ENCODE results near the gene APOC1.
"Not testable (repeated sequence)": the region's sequence is repeated elsewhere in the genome, so short reads cannot be mapped to it uniquely, and the experiment has no call there.

APOC1 gene

DNA sequence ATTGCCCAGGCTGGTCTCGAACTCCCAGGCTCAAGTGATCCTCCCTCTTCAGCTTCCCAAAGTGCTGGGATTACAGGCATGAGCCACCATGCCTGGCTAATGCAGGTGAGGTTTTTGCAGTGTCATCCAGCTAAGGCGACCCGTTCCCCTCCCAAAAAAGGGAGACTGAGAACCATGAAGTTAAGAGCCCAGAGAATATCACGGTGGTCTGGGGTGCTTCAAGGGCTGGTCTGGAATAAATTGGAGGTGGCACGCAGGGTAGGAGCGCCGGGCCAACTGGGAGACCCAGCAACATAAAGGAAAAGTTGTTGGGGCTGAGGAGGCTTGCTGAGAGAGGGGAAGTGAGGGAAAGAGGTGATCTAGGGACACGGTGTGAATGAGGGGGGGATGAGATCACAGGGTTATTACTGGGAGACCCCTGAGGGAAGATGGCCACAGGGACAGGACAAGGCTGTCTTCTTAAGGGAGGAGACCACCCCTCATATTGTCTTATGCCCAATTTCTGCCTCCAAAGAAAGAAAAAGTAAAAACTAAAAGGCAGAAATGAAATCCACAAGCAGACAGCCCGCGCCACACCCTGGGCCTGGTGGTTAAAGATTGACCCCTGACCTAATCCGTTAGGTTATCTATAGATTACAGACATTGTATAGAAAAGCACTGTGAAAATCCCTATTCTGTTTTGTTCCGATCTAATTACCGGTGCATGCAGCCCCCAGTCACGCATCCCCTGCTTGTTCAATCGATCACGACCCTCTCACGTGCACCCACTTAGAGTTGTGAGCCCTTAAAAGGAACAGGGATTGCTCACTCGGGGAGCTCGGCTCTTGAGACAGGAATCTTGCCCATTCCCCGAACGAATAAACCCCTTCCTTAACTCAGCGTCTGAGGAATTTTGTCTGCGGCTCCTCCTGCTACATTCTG, 636 bp upstream of the APOC1 start:
- Mint-ChIP-seq H3K4me1 (ENCODE audit: low read depth) (peaks cover 17% of the 10 kb centered on the region), H3K27me3 (ENCODE audit: low read depth) (peaks cover 17% of the 10 kb centered on the region), H3K4me3 (peak overlapping the region; percentile 97), H3K27ac (peak overlapping the region; percentile 90)
- not testable (repeated sequence) for DNase-seq (ENCODE audit: low spot score); H3K36me3 Mint-ChIP-seq (ENCODE audit: low read depth); H3K9me3 Mint-ChIP-seq

DNA sequence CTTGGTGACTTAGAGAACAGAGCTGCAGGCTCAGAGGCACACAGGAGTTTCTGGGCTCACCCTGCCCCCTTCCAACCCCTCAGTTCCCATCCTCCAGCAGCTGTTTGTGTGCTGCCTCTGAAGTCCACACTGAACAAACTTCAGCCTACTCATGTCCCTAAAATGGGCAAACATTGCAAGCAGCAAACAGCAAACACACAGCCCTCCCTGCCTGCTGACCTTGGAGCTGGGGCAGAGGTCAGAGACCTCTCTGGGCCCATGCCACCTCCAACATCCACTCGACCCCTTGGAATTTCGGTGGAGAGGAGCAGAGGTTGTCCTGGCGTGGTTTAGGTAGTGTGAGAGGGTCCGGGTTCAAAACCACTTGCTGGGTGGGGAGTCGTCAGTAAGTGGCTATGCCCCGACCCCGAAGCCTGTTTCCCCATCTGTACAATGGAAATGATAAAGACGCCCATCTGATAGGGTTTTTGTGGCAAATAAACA, 9.9 kb downstream of the APOC1 start:
- peaks cover 14% of the 10 kb centered on the region for H3K27me3 Mint-ChIP-seq (ENCODE audit: low read depth)
- H3K27ac Mint-ChIP-seq = no peak overlapping the region
- H3K4me3 Mint-ChIP-seq = no peak overlapping the region
- H3K9me3 Mint-ChIP-seq = no peaks in the 10 kb centered on the region
- H3K36me3 Mint-ChIP-seq (ENCODE audit: low read depth) = no peaks in the 10 kb centered on the region
- no peaks in the 10 kb centered on the region for H3K4me1 Mint-ChIP-seq (ENCODE audit: low read depth)
- no peak for DNase-seq (ENCODE audit: low spot score)

DNA sequence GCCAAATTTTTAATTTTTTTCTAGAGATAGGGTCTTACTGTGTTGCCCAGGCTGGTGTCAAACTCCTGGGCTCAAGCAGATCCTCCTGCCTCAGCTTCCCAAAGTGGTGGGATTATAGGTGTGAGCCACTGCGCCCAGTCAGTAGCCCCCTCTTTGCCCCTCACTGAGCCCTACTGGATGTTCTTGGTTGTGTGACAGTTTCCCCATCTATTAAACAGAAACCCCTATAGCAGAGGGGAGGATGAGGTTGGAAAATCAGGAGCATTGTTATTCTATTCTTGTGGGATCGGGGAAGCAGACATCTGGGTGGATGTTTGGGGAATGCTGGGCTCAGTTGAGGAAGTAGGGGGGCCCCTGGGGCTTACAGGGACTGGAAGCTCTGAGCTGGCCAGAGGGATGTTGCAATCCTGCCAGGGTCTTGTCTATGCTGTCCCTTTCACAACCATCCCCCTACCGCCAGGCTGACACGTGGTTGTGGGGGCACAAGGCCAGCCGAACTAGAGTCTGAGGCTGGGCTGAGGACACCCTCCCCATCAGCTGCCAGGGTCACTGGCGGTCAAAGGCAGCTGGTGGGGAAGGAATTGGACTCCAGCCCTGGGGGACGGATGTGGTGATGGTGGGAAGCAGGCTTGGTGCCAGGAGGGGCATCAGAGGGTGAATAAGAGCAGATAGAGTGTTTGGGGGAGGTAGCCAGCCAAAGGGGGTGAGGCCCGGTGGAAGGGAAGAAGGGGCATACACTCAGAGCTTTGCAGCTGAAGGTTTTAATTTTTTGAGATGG, 10.9 kb downstream of the APOC1 start:
- H3K4me1 Mint-ChIP-seq (ENCODE audit: low read depth) = no peaks in the 10 kb centered on the region
- no peak overlapping the region for H3K4me3 Mint-ChIP-seq
- peaks cover 14% of the 10 kb centered on the region for H3K27me3 Mint-ChIP-seq (ENCODE audit: low read depth)
- no peak overlapping the region for H3K27ac Mint-ChIP-seq
- H3K36me3 Mint-ChIP-seq (ENCODE audit: low read depth) = no peaks in the 10 kb centered on the region
- no peak for DNase-seq (ENCODE audit: low spot score)
- no peaks in the 10 kb centered on the region for H3K9me3 Mint-ChIP-seq

DNA sequence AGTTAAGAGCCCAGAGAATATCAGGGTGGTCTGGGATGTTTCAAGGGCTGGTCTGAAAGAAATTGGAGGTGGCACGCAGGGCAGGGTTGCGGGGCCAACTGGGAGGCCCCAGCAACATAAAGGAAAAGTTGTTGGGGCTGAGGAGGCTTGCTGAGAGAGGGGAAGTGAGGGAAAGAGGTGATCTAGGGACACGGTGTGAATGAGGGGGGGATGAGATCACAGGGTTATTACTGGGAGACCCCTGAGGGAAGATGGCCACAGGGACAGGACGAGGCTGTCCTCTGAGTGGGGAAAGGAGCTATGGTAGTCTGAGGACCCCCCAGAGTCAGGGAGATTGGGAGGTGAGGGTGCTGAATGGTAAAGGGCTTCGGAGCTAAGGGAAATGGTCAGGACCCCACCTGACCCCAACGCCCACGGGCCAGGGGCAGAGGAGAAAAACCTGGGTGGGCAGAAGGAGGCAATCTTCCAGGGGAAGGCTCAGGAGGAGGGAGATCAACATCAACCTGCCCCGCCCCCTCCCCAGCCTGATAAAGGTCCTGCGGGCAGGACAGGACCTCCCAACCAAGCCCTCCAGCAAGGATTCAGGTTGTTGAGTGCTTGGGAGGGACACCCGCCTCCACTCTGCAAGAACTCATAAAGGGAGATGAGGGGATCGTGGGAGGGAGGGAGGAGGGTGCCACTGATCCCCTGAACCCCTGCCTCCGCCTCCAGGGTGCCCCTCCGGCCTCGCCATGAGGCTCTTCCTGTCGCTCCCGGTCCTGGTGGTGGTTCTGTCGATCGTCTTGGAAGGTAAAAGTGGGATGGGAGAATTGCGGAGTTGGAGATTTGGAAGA, 12.1 kb downstream of the APOC1 start:
- H3K36me3 Mint-ChIP-seq (ENCODE audit: low read depth); H3K27ac Mint-ChIP-seq; H3K4me1 Mint-ChIP-seq (ENCODE audit: low read depth); DNase-seq (ENCODE audit: low spot score); H3K9me3 Mint-ChIP-seq: not testable (repeated sequence)
- Mint-ChIP-seq H3K27me3 (ENCODE audit: low read depth) (peaks cover 14% of the 10 kb centered on the region), H3K4me3 (peak overlapping the region; percentile 72)

DNA sequence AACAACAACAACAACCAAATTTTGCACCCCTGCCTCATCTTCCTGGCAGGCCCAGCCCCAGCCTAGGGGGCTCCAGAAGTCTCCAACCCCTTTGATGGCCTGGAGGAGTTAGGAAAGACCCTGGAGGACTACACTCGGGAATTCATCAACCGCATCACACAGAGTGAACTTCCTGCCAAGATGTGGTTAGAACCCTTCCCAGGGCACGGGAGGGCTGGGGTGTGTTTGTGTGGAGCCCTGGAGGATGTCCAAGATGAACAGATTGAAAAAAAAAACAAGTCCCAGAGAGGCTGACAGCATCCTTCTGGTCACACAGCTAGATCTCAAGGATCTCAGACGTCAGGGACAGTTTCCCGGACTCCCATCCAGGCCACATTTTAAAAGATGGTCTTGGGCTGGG, 13.3 kb downstream of the APOC1 start:
- no peak for DNase-seq (ENCODE audit: low spot score)
- Mint-ChIP-seq H3K36me3 (ENCODE audit: low read depth) (no peaks in the 10 kb centered on the region), H3K4me3 (no peak overlapping the region), H3K27me3 (ENCODE audit: low read depth) (peaks cover 14% of the 10 kb centered on the region), H3K9me3 (no peaks in the 10 kb centered on the region), H3K4me1 (ENCODE audit: low read depth) (no peaks in the 10 kb centered on the region), H3K27ac (no peak overlapping the region)

DNA sequence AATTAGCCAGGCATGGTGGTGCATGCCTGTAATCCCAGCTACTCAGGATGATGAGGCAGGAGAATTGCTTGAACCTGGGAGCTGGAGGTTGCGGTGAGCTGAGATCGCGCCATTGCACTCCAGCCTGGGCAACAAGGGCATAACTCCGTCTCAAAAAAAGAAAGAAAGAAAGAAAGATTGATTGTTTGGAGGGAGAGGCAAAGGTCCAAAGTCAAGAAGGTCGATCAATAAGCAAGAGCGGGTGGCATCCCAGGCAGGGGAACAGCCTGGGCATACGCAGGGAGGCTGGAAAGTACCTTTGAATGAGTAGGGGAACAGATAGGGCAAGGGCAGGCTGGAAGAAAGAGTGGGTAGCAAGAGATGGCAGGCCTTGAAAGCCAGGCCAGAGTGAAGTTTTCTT, 15.7 kb downstream of the APOC1 start:
- H3K9me3 Mint-ChIP-seq = no peaks in the 10 kb centered on the region
- no peaks in the 10 kb centered on the region for H3K36me3 Mint-ChIP-seq (ENCODE audit: low read depth)
- H3K27ac Mint-ChIP-seq = no peak overlapping the region
- H3K4me1 Mint-ChIP-seq (ENCODE audit: low read depth) = no peaks in the 10 kb centered on the region
- no peak for DNase-seq (ENCODE audit: low spot score)
- H3K4me3 Mint-ChIP-seq = no peak overlapping the region
- H3K27me3 Mint-ChIP-seq (ENCODE audit: low read depth) = peaks cover 13% of the 10 kb centered on the region

DNA sequence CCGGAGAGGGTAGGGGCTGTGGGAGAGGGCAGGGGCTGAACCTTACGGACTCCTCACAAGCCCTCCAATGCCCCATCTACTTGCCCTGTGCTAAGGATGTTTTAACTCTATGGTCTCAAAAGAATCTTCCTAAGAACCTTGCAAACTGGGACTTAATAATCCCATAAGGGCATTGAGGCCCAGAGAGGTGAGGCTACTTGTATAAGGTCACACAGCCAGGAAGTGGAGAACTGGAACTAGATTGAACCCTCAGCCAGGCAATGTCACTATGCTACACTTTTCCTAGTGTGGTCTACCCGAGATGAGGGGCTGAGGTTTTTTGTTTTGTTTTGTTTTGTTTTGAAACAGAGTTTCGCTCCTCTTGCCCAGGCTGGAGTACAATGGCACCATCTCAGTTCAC, 17.1 kb downstream of the APOC1 start:
- H3K9me3 Mint-ChIP-seq = no peaks in the 10 kb centered on the region

DNA sequence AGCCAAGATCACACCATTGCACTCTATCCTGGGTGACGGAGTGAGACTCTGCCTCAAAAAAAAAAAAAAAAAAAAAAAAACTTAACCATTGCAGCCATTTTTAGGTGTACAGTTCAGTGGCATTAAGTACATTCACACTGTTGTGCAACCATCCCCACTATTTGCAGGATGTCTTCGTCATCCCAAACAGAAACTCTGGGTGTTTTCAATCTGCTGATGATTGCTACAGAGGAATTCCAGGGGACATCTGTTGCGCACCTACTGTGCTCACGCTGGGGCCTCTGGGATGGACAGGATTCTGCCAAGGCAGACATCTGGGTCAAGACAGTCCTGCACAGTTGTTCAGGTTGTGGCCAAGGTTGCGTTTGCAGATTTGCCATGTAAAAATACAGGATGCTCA, 25.3 kb downstream of the APOC1 start:
- Mint-ChIP-seq H3K4me3 (no peak overlapping the region), H3K9me3 (no peaks in the 10 kb centered on the region), H3K4me1 (ENCODE audit: low read depth) (no peaks in the 10 kb centered on the region), H3K27ac (no peak overlapping the region), H3K27me3 (ENCODE audit: low read depth) (no peaks in the 10 kb centered on the region), H3K36me3 (ENCODE audit: low read depth) (no peaks in the 10 kb centered on the region)
- no peak for DNase-seq (ENCODE audit: low spot score)

More for the DNA sequence above, 17.1 kb downstream of the APOC1 start:
- no peaks in the 10 kb centered on the region for H3K4me1 Mint-ChIP-seq (ENCODE audit: low read depth)
- H3K36me3 Mint-ChIP-seq (ENCODE audit: low read depth) = no peaks in the 10 kb centered on the region
- no peak overlapping the region for H3K4me3 Mint-ChIP-seq
- DNase-seq (ENCODE audit: low spot score) = no peak
- H3K27ac Mint-ChIP-seq = no peak overlapping the region
- H3K27me3 Mint-ChIP-seq (ENCODE audit: low read depth) = peaks cover 4% of the 10 kb centered on the region

DNA sequence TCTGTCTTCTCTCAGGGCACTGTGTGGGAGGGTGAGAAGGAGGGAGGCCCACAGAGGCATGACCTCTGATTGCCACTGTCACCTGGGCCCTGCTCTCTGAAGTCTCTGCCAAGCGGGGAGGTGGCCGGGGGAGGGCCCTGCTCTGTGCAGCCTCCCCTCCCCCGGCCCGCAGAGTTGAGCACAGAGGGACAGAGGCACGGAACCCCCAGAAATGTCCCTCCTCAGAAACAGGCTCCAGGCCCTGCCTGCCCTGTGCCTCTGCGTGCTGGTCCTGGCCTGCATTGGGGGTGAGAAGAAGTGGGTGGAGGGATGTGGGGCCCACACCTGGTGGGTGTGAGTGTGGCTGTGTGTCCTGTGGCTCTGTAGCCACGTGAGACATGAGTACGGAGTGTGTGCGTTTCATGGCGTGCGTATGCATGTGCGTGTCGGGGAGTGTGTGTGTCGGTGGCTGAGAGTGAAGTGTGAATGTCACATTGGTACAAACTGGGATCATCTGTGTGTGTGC, 27.7 kb downstream of the APOC1 start, which contains the start of gene APOC4:
Gene APOC4 (plus strand): TSS at position 171 of the 505 bp plus-strand sequence. CDS start 41 bp downstream, at position 212.
- no peaks in the 10 kb centered on the region for H3K36me3 Mint-ChIP-seq (ENCODE audit: low read depth)

DNA sequence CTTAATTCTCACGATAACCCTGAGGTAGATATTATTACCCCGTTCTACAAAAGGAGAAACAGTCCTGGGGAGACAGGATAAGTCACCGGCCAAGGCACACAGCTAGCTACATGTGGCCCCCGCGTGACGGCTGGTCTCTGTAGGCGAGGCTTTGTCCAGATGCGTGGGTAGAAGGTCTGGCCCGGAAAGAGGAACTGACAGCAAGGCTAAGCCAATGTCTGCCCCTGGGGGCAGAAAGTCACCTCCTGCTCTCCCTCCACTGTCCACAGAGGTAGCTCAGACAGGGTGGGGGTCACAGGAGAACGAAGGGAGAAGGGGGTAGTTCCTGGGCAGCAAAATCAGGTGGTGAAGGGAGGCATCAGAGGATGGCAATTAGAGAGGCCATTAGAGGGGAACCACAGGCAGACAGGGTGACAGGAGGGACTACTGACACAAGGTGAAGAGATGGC, 29.4 kb downstream of the APOC1 start:
- Mint-ChIP-seq H3K27me3 (ENCODE audit: low read depth) (no peaks in the 10 kb centered on the region), H3K36me3 (ENCODE audit: low read depth) (no peaks in the 10 kb centered on the region), H3K4me3 (no peak overlapping the region), H3K4me1 (ENCODE audit: low read depth) (no peaks in the 10 kb centered on the region), H3K9me3 (no peaks in the 10 kb centered on the region), H3K27ac (no peak overlapping the region)
- no peak for DNase-seq (ENCODE audit: low spot score)

More for the DNA sequence above, 27.7 kb downstream of the APOC1 start, which contains the start of gene APOC4:
- Mint-ChIP-seq H3K27me3 (ENCODE audit: low read depth) (no peaks in the 10 kb centered on the region), H3K27ac (no peak within 1 kb of the TSS), H3K4me3 (no peak within 1 kb of the TSS), H3K4me1 (ENCODE audit: low read depth) (no peaks in the 10 kb centered on the region), H3K9me3 (no peaks in the 10 kb centered on the region)
- DNase-seq (ENCODE audit: low spot score) = no peak

DNA sequence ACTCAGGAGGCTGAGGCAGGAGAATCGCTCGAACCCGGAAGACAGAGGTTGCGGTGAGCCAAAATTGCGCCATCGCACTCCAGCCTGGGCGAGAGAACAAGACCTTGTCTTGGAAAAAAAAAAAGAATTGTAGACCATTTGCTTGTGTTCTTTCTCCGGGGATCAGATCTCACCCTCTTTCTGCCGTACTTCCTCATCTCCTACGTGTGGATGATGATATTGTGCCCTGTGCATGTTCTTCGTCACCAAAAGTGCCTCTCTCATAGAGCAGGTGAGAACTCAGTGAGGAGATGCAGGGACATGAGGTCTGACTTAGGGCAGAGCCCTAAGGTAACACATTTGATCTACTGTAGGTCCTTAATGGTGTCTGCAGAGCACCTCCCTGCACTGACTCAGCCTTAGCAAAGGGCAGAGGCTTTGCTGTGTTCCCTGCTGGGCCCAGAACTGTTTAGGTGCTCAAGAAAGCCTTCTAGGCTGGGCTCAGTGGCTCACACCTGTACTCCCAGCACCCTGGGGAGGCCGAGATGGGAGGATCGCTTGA, 32.7 kb downstream of the APOC1 start:
- H3K27ac Mint-ChIP-seq = no peak overlapping the region
- no peaks in the 10 kb centered on the region for H3K36me3 Mint-ChIP-seq (ENCODE audit: low read depth)

DNA sequence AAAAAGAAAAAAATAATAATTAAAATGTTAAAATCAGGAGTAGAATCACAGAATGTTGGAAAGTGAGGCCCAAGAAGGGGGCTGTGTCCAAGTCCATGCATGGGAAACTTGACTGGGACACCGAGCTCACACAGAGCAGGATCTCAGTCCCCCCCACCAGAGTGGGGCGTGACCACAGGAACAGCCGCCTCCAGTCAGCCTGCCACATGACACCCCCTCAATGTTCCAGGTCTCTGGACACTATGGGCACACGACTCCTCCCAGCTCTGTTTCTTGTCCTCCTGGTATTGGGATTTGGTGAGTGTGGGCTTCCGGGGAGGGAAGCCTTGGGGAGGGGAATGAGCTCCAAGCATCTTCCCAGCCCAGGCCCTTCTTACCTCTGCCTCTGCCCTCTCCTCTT, 33.8 kb downstream of the APOC1 start:
- Mint-ChIP-seq H3K36me3 (ENCODE audit: low read depth) (no peaks in the 10 kb centered on the region), H3K27ac (no peak overlapping the region), H3K9me3 (no peaks in the 10 kb centered on the region), H3K4me1 (ENCODE audit: low read depth) (no peaks in the 10 kb centered on the region), H3K4me3 (no peak overlapping the region), H3K27me3 (ENCODE audit: low read depth) (no peaks in the 10 kb centered on the region)
- DNase-seq (ENCODE audit: low spot score) = no peak

More for the DNA sequence above, 32.7 kb downstream of the APOC1 start:
- H3K27me3 Mint-ChIP-seq (ENCODE audit: low read depth) = no peaks in the 10 kb centered on the region
- no peak overlapping the region for H3K4me3 Mint-ChIP-seq
- H3K9me3 Mint-ChIP-seq = no peaks in the 10 kb centered on the region
- no peaks in the 10 kb centered on the region for H3K4me1 Mint-ChIP-seq (ENCODE audit: low read depth)
- DNase-seq (ENCODE audit: low spot score) = no peak

DNA sequence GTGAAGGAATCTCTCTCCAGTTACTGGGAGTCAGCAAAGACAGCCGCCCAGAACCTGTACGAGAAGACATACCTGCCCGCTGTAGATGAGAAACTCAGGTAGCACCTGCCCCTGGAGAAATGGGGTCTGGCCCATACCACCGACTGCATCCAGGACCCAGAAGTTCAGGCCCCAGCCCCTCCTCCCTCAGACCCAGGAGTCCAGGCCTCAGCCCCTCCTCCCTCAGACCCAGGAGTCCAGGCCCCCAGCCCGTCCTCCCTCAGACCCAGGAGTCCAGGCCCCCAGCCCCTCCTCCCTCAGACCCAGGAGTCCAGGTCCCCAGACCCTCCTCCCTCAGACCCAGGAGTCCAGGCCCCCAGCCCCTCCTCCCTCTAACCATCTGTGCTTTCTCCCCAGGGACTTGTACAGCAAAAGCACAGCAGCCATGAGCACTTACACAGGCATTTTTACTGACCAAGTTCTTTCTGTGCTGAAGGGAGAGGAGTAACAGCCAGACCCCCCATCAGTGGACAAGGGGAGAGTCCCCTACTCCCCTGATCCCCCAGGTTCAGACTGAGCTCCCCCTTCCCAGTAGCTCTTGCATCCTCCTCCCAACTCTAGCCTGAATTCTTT, 34.5 kb downstream of the APOC1 start:
- H3K4me1 Mint-ChIP-seq (ENCODE audit: low read depth) = peaks cover 4% of the 10 kb centered on the region
- no peak for DNase-seq (ENCODE audit: low spot score)

More for the DNA sequence above, 34.5 kb downstream of the APOC1 start:
- Mint-ChIP-seq H3K4me3 (no peak overlapping the region), H3K27me3 (ENCODE audit: low read depth) (no peaks in the 10 kb centered on the region), H3K36me3 (ENCODE audit: low read depth) (no peaks in the 10 kb centered on the region), H3K9me3 (no peaks in the 10 kb centered on the region), H3K27ac (no peak overlapping the region)

All from T-helper 2 cell treated with Interferon-gamma antibody and Interleukin-4, amounts not matched to agents 5 μg/mL and 100 μg/mL, for 36 hours (primary cell).